ENCODE data around the gene IGFBP2.

Gene IGFBP2

DNA sequence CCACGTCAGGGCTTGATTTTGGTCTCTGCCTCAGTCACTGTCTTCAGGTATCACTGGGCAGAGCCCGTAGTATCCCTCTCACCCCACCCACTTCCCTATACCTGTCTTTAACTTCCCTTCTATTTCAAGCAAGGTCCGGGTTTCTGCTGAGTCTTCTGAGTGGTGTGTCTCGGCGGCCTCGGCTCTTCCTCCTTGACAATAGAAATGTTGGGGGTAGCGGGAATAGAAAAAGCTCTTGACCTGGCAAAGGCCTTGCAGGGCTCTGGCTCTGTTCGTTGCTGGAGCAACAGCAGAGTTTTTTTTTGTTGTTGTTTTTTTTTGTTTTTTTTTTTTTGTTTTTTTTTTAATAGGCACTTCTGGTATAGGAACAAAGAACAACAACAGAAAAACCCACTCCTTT is 78.1 kb downstream of the IGFBP2 start:
- Mint-ChIP-seq H3K9me3 (no peaks in the 10 kb centered on the region), H3K4me3 (no peak overlapping the region), H3K27ac (no peak overlapping the region), H3K36me3 (no peaks in the 10 kb centered on the region), H3K4me1 (no peaks in the 10 kb centered on the region)
- DNase-seq (ENCODE audit: low spot score in 2 of 2) (no peak), ATAC-seq (no peak)

DNA sequence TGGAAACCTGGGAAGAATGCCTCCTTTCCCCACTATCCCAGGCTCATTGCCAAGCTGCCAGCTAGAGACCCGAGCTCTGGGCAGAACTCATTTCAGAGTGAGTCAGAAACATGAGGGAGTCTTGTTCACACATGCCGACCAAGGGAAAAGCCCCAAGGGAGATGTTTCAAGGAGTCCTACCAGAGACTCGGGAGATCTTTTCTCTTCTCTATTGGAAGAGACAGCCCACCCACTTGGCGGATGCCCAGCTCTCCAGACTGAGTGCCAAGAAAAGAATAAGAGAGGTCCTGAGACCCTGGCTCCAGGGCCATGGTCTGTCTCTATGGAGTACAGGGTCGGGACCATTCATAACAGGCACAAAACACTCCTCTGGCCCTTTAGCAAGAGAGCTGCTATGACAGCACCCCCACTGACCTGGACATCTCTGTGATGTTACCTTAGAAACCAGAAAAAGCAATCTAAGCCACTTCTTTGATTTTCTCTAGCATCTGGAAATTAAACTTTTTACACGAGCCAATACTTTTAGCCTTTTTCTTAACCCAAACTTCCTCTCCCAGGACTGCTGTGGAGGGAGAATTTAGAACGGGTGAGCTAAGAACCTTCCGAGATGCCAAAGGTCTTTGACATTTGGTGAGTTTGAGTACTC is 80.6 kb downstream of the IGFBP2 start:
- no peaks in the 10 kb centered on the region for H3K36me3 Mint-ChIP-seq
- no peaks in the 10 kb centered on the region for H3K9me3 Mint-ChIP-seq
- no peak overlapping the region for H3K4me3 Mint-ChIP-seq
- no peaks in the 10 kb centered on the region for H3K4me1 Mint-ChIP-seq
- ATAC-seq: no peak
- DNase-seq (ENCODE audit: low spot score in 2 of 2): no peak
- no peak overlapping the region for H3K27ac Mint-ChIP-seq
